Memory B cell (primary cell): ENCODE data around the gene COL23A1.

Experiments used
- ATAC-seq: fragments of 150-1000 bp; cut with Tn5 transposase; 2 replicates; pipeline ENCODE4 v1.10.0; 2021; ENCODE audit warnings: low read depth, mild to moderate bottlenecking, moderate library complexity
- DNase-seq, 2 donors: peaks; one replicate each; pipeline ENCODE4 v3.0.0; 2022; ENCODE audit warnings: low spot score in 2 of 2
- H3K27ac Mint-ChIP-seq: one replicate; pipeline ENCODE4 v1.8.0; 2022; ENCODE audit warnings: mild to moderate bottlenecking, moderate library complexity, mixed read lengths
- H3K27me3 Mint-ChIP-seq: one replicate; pipeline ENCODE4 v1.8.0; 2022; ENCODE audit warnings: mixed read lengths
- H3K36me3 Mint-ChIP-seq: one replicate; pipeline ENCODE4 v1.8.0; 2022; ENCODE audit warnings: mild to moderate bottlenecking, mixed read lengths
- H3K4me1 Mint-ChIP-seq: one replicate; pipeline ENCODE4 v1.8.0; 2022; ENCODE audit warnings: mixed read lengths
- H3K4me3 Mint-ChIP-seq: one replicate; pipeline ENCODE4 v1.8.0; 2022; ENCODE audit warnings: mild to moderate bottlenecking, moderate library complexity, mixed read lengths
- H3K9me3 Mint-ChIP-seq: one replicate; pipeline ENCODE4 v1.8.0; 2022; ENCODE audit warnings: mixed read lengths

Gene COL23A1

DNA sequence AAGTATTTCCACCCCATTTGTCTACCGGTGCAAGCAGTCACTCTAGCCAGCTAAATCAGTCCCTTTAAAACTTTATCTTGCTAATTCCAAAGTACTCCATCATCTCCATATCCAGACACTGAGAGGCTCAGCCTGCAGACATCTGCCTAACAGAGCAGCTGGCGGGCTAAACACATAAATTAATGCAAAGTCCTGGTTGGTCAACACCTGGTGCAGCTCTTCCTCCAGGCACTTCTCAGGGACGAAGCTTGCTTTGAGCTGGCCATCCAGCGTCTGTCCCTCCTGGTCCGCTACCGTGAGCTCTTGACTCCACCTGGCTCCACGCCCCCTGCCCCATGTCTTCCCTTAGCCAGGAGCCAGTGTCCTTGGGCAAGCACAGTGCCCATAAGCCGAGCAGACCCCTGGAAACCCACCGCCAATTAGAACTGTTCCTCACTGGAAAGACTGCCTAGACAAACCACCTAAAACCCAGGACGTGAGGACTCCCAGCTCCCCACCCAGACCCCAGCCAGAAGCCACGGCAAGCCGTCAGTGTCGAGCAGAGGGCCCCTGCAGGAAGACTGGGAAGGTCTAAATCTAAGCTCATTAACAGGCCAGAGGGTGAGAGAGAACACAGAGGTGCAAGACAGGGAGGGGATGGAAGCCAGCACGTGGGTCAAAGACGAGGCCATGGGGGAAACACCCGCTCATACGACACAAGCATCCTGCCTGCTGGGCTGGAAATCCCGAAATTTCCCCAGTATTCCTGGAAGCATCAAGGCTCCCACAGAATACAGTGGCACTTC lies 120.0 kb downstream of the COL23A1 start:
- no peaks in the 10 kb centered on the region for H3K4me1 Mint-ChIP-seq

DNA sequence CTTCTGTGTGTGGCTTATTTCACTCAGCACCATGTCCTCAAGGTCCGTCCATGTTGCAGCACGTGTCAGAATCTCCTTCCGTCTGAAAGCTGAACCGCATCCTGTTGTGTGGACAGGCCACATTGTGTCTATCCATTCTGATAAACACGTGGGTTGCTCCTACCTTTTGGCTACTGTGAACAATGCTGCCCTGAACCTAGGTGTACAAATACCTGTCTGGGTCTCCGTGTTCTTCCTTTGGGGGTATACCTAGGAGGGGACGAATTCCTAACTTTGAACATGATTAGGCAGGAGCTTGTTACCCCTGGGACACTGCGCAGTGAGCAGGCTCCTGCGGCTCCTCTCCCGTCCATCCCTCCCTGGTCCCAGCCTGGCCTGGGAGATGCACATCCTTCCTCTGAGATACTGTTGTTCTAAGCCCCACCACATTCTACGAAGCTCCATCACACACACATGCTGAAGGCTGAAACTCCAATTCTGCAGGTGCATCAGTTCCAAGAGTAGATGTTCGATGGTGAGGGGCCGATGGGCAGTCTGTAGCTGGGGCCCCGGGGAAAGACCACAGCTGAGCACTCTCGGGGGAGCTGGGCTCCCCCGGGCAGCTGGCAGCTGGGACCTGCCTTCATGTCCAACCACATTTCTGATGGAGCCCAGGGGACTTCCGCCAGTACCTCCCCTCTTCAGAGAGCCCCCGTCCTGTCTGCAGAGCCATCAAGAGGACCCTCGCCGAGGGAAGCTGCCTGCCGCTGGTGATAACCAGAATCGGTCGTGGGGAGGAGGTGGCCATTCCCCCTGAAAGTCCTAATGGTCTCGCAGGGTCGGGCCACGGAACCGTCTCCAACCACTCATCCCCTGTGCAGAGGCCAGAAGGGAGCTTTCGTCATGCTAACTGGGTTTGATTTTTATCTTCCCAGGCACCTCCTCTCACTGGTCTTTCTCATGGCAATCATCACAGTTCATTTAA lies 120.9 kb downstream of the COL23A1 start:
- Mint-ChIP-seq H3K9me3 (no peaks in the 10 kb centered on the region), H3K27ac (no peak overlapping the region), H3K27me3 (peaks cover 23% of the 10 kb centered on the region), H3K36me3 (no peaks in the 10 kb centered on the region), H3K4me3 (no peak overlapping the region), H3K4me1 (no peaks in the 10 kb centered on the region)
- ATAC-seq (no peak), DNase-seq (no peak)

More for the DNA sequence above, 120.0 kb downstream of the COL23A1 start:
- Mint-ChIP-seq H3K27me3 (peaks cover 23% of the 10 kb centered on the region), H3K36me3 (no peaks in the 10 kb centered on the region), H3K9me3 (no peaks in the 10 kb centered on the region), H3K4me3 (no peak overlapping the region), H3K27ac (no peak overlapping the region)
- DNase-seq (no peak), ATAC-seq (no peak)

DNA sequence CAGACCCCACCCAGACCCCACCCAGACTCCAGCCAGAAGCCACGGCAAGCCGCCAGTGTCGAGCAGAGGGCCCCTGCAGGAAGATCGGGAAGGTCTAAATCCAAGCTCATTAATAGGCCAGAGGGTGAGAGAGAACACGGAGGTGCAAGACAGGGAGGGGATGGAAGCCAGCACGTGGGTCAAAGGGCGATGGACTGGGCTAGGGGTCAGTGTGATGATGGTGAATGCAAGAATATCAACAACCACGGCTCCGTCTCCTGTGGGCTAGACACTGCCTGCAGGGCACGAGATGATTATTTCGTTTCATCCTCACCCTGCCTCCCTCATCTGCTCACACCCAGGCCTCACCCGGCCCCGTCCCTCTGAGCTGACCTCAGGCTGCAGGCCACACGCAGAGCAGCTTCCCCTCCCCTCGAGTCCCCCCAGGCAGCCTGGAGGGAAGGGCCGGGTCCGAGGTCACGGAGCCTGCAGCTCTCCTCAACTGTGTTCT lies 122.0 kb downstream of the COL23A1 start:
- H3K36me3 Mint-ChIP-seq = no peaks in the 10 kb centered on the region
- no peak for DNase-seq
- no peaks in the 10 kb centered on the region for H3K9me3 Mint-ChIP-seq
- peaks cover 24% of the 10 kb centered on the region for H3K27me3 Mint-ChIP-seq
- no peaks in the 10 kb centered on the region for H3K4me1 Mint-ChIP-seq
- H3K27ac Mint-ChIP-seq = no peak overlapping the region
- H3K4me3 Mint-ChIP-seq = no peak overlapping the region
- no peak for ATAC-seq

DNA sequence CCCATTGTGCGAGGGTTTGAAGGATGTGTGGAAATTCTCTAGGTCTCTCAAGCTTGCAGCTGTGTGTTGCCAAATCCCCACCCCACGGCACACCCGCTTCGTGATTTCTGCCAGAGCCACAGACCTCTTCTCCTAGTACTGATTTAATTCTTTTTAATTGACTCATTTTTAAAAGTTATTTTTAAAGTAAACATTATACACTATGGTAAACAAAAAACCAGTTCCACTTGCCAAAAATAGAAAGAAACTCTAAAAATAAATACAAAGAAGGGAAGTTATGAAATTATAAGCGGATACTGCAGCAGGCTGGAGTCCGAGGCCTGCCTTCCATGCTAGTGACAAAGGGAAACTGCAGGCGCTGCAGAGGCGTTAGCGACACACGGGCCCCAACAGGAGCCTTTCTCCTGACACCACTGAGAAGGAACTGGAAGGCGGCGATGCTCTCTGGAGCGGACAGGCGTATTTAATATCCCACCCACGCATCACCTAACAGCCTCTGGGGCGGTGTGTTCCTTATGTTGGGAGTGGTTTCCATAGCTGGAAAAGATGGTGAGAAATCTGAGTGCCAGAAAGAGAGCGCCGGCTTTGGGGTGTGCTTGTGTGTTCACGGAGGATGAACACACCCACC lies 122.5 kb downstream of the COL23A1 start:
- no peak overlapping the region for H3K4me3 Mint-ChIP-seq
- H3K9me3 Mint-ChIP-seq = no peaks in the 10 kb centered on the region
- H3K4me1 Mint-ChIP-seq = no peaks in the 10 kb centered on the region
- no peak for ATAC-seq
- peaks cover 24% of the 10 kb centered on the region for H3K27me3 Mint-ChIP-seq
- H3K27ac Mint-ChIP-seq = no peak overlapping the region
- DNase-seq = no peak
- no peaks in the 10 kb centered on the region for H3K36me3 Mint-ChIP-seq

DNA sequence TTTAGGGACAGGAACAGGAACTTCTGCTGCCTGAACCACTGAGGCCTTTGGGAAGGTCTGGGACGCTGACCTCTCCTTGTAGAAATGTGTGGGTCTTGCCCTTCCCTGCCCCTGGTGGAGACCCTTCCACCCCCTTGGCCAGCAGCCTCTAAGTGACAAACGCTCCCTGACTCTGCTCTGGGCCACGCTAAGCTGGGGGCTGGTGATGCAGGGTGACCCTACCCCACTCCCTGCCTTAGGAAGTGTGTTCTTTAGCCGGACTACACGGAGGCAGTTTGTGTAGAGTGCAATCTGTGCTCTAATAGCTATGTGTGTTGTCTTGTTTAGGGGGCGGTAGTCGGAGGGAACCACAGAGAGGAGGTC lies 123.0 kb downstream of the COL23A1 start:
- H3K9me3 Mint-ChIP-seq = no peaks in the 10 kb centered on the region
- ATAC-seq = no peak
- peaks cover 24% of the 10 kb centered on the region for H3K27me3 Mint-ChIP-seq
- no peak overlapping the region for H3K27ac Mint-ChIP-seq
- no peak overlapping the region for H3K4me3 Mint-ChIP-seq
- DNase-seq = no peak
- H3K4me1 Mint-ChIP-seq = no peaks in the 10 kb centered on the region
- H3K36me3 Mint-ChIP-seq = no peaks in the 10 kb centered on the region

DNA sequence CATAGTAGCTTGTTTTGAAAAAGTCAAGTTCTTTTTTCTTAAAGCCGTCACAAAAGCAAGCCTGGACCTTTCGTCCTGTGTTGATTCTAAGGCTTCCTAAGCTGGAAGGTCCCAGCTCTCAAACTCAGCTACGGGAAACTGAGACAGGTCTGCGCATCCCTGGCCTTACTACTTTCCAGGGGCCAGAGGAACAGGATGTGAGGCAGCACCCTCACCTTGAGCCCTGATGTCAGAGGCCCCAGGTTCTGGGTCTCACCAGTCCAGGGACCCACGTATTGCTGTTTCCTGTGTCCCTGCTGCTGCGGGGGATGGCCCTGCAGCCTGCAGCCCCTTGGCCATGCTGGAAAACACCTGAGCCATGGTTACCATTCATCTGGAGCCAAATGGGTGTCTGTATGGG lies 123.9 kb downstream of the COL23A1 start:
- no peaks in the 10 kb centered on the region for H3K36me3 Mint-ChIP-seq

DNA sequence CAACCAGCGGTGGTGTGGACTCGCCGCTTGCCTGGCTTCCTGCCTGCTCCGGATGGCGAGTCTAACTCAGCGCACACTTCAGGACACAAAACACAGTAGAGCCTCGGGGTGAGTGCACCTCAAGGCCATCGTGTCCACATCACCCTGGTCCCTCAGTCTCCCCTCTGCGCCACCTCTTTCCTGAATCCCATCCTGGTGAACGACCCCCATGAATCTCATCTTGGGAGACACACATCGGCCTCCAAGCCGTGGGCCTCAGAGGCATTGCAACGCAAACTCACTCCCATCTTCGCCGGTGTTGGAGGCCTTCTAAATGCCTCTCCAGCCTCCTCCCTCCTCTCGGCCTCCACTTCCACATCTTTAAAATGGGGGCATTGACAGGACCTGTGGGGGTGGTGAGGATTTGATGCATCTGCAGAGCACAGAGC lies 124.3 kb downstream of the COL23A1 start:
- Mint-ChIP-seq H3K4me3 (no peak overlapping the region), H3K9me3 (no peaks in the 10 kb centered on the region), H3K27ac (no peak overlapping the region), H3K4me1 (no peaks in the 10 kb centered on the region), H3K27me3 (peaks cover 21% of the 10 kb centered on the region), H3K36me3 (no peaks in the 10 kb centered on the region)
- ATAC-seq (no peak), DNase-seq (no peak)

More for the DNA sequence above, 123.9 kb downstream of the COL23A1 start:
- no peaks in the 10 kb centered on the region for H3K9me3 Mint-ChIP-seq
- no peaks in the 10 kb centered on the region for H3K4me1 Mint-ChIP-seq
- peaks cover 21% of the 10 kb centered on the region for H3K27me3 Mint-ChIP-seq
- ATAC-seq (no peak), DNase-seq (no peak)
- no peak overlapping the region for H3K4me3 Mint-ChIP-seq
- no peak overlapping the region for H3K27ac Mint-ChIP-seq

DNA sequence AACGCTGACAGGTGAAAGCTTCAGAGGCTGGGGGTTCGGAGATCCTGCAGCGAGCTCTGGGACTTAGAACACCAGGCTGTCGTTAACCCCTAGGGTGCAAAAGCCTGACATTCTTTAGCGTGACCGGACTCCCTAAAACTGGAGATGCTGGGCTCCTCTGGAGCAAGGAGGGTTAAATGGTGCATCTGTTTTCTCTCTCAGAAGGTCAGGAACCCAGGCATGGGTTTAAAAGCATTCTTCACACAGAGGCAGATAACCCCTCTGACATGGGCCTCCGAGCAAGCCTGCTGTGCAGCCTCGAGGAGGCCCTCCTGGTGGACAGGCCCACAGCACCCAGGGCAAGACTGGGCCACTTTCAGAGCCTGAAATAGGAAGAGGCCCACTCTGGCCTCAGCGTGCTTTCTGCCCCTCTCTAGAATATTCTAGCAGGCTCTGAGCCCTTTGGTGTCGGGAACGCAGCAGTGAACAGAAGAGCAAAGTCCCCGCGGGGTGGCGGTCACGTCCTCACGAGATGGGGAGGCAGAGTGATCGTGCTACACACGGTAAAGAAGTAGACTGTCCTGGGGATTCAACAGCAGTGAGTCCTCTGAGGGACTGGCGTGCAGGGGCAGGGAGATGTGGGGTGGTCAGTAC lies 124.8 kb downstream of the COL23A1 start:
- H3K27me3 Mint-ChIP-seq = peaks cover 21% of the 10 kb centered on the region
- H3K36me3 Mint-ChIP-seq = no peaks in the 10 kb centered on the region
- no peak overlapping the region for H3K27ac Mint-ChIP-seq
- DNase-seq = no peak
- H3K4me1 Mint-ChIP-seq = no peaks in the 10 kb centered on the region
- H3K9me3 Mint-ChIP-seq = no peaks in the 10 kb centered on the region
- no peak for ATAC-seq
- H3K4me3 Mint-ChIP-seq = no peak overlapping the region

DNA sequence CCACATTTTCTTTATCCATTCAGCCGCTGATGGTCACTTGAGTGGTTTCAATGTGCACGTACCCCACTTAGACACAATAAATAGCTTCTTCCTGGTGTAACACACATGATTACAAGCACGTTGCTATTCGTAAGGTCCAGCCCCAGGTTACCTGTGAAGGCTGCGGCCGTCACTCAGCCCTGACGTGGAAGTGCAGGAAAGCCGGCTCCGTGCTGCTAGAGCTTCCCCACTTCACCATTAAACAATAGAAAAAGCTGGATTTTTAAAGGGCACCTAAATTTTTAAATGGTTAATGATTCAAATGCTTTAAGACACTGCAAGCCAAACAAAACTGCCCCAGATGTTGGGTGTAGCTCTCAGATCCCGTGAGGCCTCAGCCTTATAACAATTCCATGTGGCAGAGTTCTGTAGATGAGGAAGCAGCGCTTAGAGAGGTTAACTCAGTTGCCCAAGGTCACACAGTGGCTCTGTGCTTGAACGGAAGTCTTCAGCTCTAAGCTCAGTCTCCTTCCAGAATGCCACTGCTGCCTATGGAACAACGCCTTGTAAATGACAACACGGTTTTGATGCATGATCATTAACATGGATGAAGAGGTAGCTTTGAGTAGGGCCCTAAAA lies 125.7 kb downstream of the COL23A1 start:
- H3K36me3 Mint-ChIP-seq = no peaks in the 10 kb centered on the region
- DNase-seq (no peak), ATAC-seq (no peak)
- no peak overlapping the region for H3K27ac Mint-ChIP-seq
- H3K27me3 Mint-ChIP-seq = peaks cover 15% of the 10 kb centered on the region
- no peak overlapping the region for H3K4me3 Mint-ChIP-seq
- no peaks in the 10 kb centered on the region for H3K4me1 Mint-ChIP-seq
- H3K9me3 Mint-ChIP-seq = no peaks in the 10 kb centered on the region

DNA sequence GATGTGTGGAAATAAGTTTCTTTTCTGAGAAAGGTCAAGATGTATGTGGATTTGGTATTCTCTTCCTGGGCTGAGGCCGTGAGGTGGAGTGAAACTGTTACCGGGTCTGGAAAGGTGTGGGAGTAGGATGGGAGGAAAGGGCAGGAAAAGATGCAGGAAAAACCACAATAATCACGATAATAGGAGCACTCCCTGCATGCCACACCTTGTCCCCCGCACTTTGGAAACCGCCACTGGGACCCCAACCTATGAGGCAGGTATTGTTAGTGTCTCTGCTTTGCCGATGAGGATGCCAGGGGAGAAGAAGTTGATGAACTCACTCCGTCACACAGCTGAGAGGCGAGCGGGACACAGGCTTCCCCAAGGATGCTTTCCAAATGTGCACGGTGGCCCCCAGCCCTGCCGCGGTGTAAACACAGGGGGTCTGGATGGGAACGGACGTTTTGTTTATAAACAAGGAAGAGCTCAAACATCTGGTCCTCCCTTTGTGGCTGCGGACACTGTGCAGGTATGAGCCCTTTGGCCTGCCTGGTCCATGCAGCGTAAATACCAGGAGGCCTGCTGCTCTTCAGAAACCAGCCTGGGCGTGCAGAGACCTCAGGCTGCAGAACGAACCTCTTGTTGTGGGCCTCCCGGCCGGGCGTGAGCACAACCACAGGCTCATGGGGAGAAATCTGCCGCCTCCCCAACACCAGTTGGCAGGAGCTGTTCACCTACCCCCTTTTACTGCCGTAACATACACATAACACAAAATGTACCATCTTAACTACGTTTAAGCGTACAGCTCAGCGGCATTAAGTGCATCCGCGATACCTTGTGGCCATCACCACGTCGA lies 126.7 kb downstream of the COL23A1 start:
- H3K27ac Mint-ChIP-seq = no peak overlapping the region
- ATAC-seq = no peak
- no peaks in the 10 kb centered on the region for H3K4me1 Mint-ChIP-seq
- no peak overlapping the region for H3K4me3 Mint-ChIP-seq
- no peak for DNase-seq
- peaks cover 8% of the 10 kb centered on the region for H3K27me3 Mint-ChIP-seq
- H3K9me3 Mint-ChIP-seq = no peaks in the 10 kb centered on the region
- no peaks in the 10 kb centered on the region for H3K36me3 Mint-ChIP-seq

DNA sequence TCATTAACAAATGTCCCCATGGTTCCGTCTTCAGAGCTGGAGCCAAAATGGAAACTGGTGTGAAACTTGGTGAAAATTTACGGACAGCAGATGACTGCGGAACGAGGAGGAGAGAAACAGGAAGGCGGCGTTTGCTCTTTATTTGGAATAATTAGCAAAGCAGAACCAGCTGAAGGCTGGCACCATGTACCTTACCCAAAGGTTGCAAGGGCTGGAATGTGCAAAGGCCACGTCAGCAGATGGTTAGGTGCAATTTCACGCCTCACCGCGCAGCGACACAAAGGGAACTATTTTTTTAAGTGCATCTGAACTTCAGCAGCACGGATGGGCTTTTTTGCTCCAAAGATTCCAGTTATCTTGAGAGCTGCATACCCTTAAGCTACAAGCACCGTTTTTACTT lies 127.4 kb downstream of the COL23A1 start:
- Mint-ChIP-seq H3K36me3 (no peaks in the 10 kb centered on the region), H3K4me1 (no peaks in the 10 kb centered on the region), H3K9me3 (no peaks in the 10 kb centered on the region), H3K27me3 (peaks cover 8% of the 10 kb centered on the region), H3K4me3 (no peak overlapping the region), H3K27ac (no peak overlapping the region)
- DNase-seq (no peak), ATAC-seq (no peak)

DNA sequence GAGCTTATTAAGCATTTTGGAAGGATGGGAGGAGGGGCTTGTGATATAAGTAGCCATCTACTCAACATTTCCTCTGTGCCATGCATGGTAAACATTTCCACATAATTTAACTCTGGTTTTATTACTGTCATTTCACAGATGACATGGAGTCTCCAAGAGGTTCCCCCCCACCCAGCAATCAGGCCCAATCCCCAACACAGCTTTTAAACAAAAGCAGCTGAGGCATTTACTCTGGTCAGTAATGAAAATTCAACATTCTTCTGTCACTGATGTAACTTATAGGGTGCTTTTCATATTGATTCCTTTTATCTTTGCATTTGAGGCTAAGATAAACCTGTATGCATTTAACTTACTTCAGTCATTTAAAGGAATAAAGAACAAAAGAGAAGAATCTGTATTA lies 128.1 kb downstream of the COL23A1 start:
- no peaks in the 10 kb centered on the region for H3K4me1 Mint-ChIP-seq
- no peak overlapping the region for H3K4me3 Mint-ChIP-seq
- no peaks in the 10 kb centered on the region for H3K9me3 Mint-ChIP-seq
- DNase-seq (no peak), ATAC-seq (no peak)
- H3K36me3 Mint-ChIP-seq = no peaks in the 10 kb centered on the region
- no peak overlapping the region for H3K27ac Mint-ChIP-seq
- H3K27me3 Mint-ChIP-seq = peaks cover 5% of the 10 kb centered on the region
